Cardiac septum (tissue), 1 donor: ENCODE data around the gene DUSP9. TPM values are rescaled to one million over a fixed set of nuclear protein-coding genes. Genes with fewer than 3 reads are reported as not detected.

Experiments used
- DNase-seq: peaks from one replicate; pipeline ENCODE4 v3.0.0-alpha.2; 2020; ENCODE audit warnings: low spot score
- intact Hi-C: fragments of 100-400 bp; cut with DNase I; formaldehyde crosslinking; loops from one replicate; pipeline ENCODE4 v1.14.0; 2022
- total RNA-seq: library from RNA; stranded (reverse); fragmentation: NEBNext Ultra II Directional; extraction: Animal tissue kit (Norgen Biotek cat#: 25700); gene quantifications from one replicate; pipeline ENCODE4 v1.2.1, GENCODE V29; 2021
- donor health status: DM: no; HTN: no; CAD: no.

Gene DUSP9
- total RNA-seq, 1 donor from 2014 or later, result not detected

DNA sequence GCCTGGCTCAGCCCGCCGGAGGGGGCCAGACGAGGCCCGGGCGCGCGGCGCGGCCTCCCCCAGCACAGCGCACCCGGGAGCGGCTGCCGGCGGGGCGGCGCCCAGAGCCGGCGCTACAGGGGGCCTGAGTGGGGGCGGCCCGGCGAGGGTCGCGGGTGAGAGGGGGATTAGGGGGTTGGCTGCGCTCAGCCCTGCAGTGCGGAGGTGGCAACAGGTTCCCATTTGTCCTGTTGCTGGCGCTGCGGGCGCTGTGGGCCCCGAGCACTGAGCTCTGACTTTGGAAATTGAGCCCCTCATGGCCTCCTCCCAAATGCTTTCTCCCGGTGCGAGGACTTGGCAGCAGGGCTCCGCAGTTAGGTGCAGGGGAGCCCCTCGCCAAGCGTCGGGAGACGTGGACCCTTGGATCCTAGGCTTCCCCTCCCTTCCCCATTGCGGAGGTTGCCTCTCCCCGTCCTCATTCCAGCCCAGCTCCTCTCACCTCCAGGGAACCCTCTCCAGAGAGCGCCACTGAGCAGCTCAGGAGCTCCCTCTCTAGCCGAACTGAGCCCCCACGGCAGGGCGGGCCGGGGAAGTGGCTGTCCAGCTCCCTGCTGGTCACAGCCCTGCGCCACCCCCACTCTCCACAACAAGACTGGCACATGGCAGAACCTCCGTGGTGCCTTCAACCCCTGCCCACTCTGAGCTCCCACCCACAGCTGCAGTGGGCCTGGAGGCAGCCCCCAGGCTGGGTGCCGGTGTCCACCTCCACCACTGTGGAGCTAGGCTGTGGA lies 2.5 kb upstream of the DUSP9 start:
- intact Hi-C loops, result no loop called here
- no peak for DNase-seq

DNA sequence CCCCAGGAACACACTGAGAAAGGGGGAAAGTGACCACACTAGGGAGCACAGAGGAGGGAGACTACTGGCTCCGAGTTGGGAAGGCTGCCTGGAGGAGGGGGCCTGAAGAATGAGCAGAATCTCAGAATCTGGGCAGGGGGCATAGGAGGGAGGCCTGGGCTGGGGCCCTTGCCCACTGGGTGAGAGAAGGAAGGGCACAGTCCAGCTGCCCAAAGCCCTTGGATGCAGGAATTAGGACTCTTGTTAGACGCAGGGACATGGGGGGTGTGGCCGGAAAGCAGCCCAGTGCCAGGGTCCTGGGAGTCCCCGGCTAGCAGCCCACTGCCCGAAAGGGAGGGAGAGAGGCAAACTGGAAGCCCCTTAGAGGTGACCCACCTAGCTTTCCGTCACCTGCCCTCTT lies 1.9 kb upstream of the DUSP9 start:
- DNase-seq, result no peak
- intact Hi-C loops, result no loop called here

DNA sequence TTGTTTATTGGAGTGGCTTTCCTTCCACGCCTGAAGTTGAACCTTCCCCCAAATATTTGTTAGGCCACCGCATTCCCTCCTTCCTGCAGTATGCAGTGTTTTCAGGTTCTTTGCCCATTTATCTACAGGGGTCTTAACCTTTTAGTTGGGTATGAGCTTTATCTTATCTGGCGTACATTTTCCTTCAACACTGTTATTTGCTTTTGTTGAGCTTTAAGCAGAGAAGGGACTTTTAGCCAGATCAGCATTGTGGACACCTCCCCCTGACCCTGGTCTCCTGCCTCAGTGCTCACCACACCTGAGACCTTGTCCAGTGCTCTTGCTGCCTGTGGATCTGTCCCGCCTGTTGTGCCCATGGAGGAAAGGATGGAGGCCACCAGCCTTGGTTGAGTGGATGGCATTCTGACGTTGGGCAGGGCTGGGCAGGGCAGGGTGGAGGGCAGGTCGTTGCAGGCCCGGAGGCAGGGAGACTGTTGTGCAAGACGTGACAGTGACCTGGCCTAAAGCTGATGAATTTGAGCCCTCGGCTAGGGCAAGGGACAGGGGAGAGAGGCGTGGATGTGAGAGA lies 998 bp upstream of the DUSP9 start:
- DNase-seq, result no peak
- intact Hi-C loops, result no loop called here

DNA sequence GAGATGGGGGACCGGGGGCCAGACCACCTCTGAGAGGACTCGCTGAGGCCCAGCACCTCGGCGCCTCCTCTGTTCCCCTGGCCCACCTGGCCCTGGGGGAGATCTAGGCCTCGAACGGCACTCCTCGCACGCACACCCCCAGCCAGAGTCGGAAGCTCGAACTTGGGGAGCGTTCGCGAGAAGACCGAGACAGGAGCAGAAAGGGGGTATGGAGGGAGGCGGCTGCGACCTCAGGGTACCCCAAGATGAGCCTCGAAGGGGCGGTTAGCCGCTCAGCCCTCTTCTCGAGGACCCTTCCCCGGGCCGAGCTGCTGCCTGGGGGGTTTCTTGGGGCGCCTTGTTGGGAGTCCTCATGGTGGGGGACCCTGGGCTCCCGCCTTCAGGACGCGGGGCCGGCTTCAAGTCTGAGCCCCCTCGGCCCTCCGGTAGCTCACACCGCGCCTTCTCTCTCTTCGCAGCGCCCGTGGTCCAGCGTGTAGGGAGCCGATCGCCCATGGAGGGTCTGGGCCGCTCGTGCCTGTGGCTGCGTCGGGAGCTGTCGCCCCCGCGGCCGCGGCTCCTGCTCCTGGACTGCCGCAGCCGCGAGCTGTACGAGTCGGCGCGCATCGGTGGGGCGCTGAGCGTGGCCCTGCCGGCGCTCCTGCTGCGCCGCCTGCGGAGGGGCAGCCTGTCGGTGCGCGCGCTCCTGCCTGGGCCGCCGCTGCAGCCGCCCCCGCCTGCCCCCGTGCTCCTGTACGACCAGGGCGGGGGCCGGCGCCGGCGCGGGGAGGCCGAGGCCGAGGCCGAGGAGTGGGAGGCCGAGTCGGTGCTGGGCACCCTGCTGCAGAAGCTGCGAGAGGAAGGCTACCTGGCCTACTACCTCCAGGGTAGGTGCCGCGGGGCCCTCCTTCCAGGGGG lies 706 bp downstream of the DUSP9 start:
- intact Hi-C loops, result no loop called here
- no peak for DNase-seq

DNA sequence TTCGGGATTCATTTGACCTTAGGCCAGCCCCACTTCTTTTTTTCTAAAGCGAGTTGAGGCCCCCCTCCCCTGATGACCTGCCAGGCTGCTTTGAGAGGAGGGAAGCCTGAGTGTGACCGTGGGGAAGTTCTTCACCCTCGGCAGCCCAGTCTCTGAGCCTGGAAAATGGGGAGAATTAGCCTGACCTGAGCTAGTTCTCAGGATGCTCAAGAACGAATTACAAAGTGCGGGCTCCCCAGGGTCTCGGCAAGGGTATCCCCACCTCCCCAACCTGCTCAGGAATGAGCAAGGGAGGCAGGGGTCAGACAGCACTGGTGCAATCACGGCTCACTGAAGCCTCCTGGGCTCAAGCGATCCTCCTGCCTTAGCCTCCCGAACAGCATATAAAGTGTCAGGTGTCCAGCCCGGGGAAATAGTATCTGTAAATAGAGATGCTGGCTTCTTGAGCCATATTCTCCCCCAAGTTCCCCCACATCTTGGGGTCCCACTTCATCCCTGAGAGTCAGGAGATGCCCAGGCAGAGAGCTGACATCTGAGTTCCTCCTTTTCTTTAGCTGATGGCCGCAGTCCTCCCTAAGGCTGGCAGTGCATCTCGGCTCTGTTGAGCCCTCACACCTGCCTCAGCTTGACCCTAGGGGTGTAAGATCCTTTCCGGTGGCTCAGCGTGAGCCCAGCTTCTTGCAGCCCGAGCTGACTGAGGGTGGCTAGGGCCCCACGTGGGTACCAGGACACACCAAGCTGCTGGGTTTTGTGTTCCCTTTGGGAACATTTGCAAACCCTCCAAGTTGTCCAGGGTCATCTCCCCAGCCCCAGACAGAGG lies 1.6 kb downstream of the DUSP9 start:
- DNase-seq, result no peak
- intact Hi-C loops, result no loop called here

DNA sequence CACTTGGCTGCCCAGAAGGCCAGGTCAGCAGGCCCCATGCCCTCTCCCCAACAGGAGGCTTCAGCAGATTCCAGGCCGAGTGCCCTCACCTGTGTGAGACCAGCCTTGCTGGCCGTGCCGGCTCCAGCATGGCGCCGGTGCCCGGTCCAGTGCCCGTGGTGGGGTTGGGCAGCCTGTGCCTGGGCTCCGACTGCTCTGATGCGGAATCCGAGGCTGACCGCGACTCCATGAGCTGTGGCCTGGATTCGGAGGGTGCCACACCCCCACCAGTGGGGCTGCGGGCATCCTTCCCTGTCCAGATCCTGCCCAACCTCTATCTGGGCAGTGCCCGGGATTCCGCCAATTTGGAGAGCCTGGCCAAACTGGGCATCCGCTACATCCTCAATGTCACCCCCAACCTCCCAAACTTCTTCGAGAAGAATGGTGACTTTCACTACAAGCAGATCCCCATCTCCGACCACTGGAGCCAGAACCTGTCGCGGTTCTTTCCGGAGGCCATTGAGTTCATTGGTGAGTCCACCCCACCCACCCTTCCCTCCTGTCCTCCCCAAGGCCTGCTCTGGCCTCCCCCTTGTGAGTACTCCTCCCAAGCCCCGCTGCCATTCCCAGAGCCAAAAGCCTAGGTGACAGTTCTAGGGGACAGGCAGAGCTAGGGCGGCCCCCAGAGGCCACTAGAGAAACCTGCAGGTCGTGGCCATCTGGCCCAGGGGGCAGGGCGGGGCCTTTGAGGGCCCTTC lies 2.3 kb downstream of the DUSP9 start:
- intact Hi-C loops, result no loop called here
- DNase-seq, result no peak

DNA sequence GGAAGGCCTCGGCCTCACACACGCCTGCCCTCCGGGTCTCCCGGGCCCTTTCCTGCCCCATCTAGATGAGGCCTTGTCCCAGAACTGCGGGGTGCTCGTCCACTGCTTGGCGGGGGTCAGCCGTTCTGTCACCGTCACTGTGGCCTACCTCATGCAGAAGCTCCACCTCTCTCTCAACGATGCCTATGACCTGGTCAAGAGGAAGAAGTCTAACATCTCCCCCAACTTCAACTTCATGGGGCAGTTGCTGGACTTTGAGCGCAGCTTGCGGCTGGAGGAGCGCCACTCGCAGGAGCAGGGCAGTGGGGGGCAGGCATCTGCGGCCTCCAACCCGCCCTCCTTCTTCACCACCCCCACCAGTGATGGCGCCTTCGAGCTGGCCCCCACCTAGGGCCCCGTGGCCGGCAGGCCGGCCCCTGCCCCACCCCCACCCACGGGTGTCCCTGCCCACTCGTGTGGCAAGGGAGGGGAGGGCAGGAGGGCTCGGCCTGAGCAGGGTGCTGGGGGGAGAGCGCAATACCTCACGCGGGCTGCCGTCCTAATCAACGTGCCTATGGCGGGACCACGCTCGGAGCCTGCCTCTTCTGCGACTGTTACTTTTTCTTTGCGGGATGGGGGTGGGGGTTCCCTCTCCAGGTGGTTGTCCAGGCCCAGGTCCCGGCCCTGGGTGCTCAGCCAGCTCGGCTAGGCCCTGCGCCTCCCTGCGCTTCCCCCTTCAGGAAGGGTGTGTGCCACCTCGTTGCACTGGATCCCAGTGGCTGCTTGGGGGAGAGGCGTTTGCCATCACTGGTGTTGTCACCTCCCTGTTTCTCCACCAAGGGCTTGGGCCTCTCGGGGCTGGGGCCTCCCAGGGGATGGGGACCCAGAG lies 3.1 kb downstream of the DUSP9 start:
- DNase-seq, result no peak
- intact Hi-C loops, result no loop called here

DNA sequence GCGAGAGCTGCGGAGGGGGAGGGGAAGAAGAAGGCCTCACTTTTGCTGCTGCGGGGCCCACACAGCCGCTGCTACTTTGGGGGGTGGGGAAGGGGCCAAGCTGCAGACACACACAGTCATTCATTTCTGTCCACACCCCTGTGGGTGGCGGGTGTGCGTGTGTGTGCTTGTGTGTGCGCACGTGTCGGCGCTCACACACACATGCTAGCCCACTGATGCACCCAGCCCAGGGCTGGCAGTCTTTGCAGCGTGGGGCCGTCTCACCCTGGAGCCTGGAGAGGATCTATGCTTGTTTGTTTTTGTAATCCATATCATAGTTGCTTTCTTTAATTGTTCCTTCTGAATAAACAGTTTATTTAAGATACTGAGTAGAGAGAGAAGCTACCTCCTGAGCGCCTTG lies 4.0 kb downstream of the DUSP9 start:
- intact Hi-C loops, result no loop called here
- no peak for DNase-seq

DNA sequence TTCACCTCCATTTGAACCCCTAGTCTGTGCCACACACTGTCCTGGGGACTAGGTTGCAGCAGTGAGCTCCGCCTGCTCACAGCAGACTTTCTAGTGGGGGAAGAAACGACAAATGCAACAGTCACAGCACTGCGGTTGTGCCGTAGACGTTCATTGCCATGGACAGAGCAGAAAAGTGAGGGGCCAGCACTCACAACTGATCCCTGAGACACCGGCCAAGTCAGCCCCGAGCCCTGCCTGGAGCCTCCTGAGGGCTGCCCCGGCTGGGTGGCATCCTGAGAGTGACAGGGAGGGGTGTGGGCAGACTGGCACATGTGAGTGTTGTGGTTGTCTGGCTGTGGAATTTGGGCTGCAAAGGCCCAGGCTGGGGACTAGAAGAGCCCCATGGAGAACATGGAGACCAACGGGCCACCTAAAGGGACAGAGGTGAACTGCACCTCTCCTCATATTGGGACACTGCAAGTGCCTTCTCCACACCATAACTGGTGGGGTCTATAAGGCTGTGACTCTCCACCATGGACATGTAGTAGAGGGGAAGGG lies 4.6 kb downstream of the DUSP9 start:
- DNase-seq, result no peak
- intact Hi-C loops, result no loop called here

DNA sequence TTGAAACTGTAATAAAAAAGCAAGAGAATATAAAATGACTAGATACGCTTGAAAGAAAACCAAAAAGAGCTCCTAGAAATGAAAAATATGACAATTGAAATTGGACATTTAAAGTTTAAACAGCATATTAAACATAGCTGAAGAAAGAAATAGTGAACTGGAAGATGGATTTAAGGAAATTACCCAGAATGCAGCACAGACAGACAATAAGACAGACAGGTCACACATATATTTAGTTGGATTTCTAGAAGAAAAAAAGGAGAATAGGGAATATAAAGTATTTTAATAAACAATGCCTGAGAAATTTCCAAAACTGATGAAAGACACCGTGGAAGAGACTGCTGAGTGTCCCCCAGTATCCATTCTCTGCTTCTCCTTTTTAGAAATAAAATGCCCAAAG lies 6.6 kb downstream of the DUSP9 start:
- intact Hi-C loops, result no loop called here
- DNase-seq, result no peak

DNA sequence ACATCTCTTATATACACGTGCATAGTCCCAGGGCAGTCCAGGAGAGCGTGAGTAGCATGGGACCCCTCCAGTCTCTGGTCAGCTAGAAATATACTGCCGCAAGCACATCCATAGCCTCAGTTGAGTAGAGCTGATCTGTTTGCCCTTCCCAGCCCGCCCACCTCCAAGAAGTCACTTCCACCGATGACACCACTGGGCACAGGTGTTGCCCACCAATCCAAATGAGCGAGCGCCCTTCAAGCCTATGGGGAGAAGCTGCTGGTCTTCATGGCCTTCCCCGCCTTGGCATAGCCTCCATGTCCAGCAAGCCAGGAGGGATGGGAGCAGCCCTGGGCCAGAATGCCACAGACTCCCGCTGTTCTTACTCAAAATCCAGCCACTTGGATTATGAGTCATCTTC lies 10.2 kb downstream of the DUSP9 start:
- intact Hi-C loops, result no loop called here
- DNase-seq, result no peak

DNA sequence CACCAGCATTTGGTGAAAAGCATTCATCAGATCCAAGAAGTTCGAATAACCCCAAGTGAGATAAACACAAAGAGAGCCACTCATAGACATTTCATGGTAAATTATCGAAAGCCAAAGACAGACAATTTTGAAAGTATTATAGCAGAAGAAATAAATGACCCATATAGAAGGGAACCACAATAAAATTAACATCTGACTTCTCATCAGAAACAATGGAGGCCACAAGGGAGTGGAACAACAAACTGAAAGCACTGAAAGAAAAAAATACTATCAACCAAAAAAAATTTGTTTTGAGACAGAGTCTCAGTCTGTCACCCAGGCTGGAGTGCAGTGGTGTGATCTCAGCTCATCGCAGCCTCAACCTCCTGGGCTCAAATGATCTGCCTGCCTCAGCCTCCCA lies 12.3 kb downstream of the DUSP9 start:
- DNase-seq, result no peak
- intact Hi-C loops, result no loop called here

DNA sequence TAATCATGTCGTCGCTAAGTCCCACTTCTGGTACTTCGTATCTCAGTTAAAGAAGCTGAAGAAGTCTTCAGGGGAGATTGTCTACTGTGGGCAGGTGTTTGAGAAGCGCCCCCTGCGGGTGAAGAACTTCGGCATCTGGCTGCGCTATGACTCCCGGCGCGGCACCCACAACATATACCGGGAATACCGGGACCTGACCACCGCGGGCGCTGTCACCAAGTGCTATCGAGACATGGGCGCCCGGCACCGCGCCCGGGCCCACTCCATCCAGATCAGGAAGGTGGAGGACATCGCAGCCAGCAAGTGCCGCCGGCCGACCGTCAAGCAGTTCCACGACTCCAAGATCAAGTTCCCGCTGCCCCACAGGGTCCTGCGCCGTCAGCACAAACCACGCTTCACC lies 15.3 kb downstream of the DUSP9 start:
- intact Hi-C loops, result no loop called here
- no peak for DNase-seq

DNA sequence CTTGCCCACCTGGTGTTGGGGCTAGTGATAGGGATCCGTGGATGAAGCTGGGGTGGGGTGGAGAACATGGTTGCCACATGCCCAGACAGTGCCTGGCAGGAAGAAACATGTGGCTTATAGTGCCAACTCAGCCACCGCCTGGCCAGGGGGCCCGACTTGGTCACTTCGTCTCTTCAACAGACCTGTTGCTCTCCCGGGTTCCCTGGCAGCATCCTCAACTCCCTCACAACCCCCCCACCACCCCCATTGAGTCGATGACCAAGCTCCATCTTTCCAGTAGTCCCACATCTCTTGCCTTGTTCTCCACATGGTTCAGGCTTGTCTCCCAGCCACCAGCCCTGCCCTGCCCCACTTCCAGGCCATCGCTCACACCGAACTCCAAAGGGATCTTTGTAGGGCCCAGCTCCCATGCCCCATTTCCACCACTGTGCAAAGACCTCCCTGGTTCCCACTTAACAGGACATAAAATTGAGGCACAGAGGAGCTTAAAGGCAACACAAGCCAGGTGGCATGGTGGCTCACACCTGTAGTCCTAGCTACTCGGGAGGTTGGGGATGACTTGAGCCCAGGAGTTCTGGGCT lies 18.8 kb downstream of the DUSP9 start:
- no peak for DNase-seq
- intact Hi-C loops, result loop anchor here (5.0 kb wide), 2 partner anchors 59 to 109 kb away; no protein-coding TSS in a partner anchor

DNA sequence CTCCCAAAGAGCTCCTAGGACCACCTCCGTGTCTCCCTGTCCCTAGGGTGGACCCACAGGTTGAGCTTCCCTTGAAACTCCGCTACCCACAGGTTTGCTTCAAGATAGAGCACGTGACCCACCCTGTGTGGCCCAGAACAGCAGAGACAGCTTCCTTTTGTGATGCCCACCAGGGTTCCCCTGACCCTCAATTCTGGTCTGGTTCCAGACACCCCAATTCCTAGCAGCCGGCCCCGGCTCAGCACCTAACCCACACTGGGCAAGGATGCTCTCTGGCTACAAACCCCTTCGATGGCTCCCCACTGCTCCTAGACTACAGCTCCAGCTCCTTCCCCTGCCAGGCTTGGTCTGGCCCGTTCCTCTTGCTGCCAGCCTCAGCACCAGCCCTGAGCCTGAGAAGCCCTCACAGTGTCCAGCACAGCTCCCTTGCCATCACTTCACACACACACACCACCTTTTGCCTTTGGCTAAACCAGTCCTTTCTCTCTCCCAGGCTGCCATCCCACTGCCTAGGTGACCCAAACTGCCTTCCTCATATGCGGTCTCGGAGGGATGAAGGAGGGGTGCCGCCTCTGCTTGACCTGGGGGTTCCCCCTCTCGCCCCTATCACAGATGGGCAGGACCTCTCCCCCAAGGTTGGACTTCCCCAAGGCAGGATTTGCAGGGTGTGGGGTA lies 20.4 kb downstream of the DUSP9 start:
- no peak for DNase-seq
- intact Hi-C loops, result loop anchor here (5.0 kb wide), 2 partner anchors 60 to 110 kb away; no protein-coding TSS in a partner anchor

DNA sequence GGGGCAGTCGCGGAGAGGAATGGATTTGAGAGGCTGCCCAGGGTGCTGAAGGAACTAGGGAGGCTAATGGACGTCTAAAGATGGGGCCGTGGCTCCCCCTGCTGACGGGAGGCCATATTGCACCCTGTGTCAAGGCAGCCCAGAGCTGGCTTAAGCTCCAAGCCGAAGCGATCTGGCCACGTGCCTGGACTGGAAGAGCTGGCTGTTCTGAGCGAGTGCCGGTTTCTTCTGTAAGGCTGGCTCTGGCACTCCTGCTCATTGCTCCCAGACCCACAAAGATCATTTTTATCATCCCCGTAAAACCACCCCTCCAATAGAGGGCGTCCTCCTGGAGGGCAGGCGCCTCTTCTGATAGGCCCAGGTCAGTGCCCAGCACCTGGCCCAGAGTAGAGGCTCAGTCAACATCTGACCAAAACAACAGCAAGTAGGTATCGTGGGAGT lies 21.0 kb downstream of the DUSP9 start:
- intact Hi-C loops, result loop anchor here (2.0 to 5.0 kb wide), 3 partner anchors 61 to 707 kb away; no protein-coding TSS in a partner anchor
- DNase-seq, result no peak
